Spleen (tissue), 7 donors: ENCODE data around the gene PRR11.

Experiments used
- POLR2A ChIP-seq, 3 donors: fragments of 450-650 bp; IDR thresholded peaks; one replicate each; pipeline ENCODE4 v1.5.1; 2017; ENCODE audit warnings: antibody characterized with exemption in 3 of 3, mild to moderate bottlenecking in 1 of 3
- TF ChIP-seq, protein P1 (sequence below), 11 experiments: fragments of 200-600 bp in 7 of 11; fragments of 450-650 bp in 4 of 11; sonication (generic) in 4 of 11; IDR thresholded peaks in 8 of 11; conservative IDR thresholded peaks in 3 of 11; 1 replicate in 7 of 11; 2 replicates in 4 of 11; pipeline versions ENCODE4 v1.4.0 to v1.8.0; 2016 to 2021; ENCODE audit warnings: antibody characterized with exemption in 11 of 11, inconsistent platforms in 4 of 11, mild to moderate bottlenecking in 1 of 11
- donor health status: DM: no; HTN: no; CAD: no; lungs with moderate emphysema.
- donor health status: DM: no; HTN: no; CAD: no.
- donor health status: DM: no; HTN: no; CAD: no.

DNA sequence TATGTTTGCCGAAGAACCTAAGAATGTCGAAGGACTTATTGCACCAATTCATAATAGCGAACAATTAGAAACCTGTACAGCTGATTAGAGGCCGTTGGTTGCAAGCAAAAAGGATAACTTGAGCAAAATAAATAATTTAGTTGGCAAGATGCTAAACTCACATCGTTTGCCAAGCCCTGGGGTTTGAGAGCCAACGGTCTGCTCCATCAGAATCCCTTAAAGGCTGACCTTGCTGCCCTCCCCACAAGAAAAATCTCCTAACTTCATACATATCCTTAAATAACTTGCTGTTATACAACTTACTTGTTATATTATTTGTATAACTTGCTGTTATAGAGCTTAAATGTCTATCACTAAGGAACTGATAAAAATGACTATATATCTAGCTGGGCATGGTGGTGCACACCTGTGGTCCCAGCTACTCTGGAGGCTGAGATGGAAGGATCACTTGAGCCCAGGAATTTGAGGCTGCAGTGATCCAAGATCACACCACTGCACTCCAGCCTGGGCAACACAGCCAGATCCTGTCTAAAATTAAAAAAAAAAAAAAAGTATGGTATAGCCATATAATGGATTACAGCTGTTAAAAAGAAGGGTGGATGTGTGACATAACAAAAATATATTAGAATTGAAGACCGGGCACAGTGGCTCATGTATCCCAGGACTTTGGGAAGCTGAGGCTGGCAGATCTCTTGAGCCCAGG lies 47.0 kb upstream of the PRR11 start:
- TF ChIP-seq, protein P1, sequence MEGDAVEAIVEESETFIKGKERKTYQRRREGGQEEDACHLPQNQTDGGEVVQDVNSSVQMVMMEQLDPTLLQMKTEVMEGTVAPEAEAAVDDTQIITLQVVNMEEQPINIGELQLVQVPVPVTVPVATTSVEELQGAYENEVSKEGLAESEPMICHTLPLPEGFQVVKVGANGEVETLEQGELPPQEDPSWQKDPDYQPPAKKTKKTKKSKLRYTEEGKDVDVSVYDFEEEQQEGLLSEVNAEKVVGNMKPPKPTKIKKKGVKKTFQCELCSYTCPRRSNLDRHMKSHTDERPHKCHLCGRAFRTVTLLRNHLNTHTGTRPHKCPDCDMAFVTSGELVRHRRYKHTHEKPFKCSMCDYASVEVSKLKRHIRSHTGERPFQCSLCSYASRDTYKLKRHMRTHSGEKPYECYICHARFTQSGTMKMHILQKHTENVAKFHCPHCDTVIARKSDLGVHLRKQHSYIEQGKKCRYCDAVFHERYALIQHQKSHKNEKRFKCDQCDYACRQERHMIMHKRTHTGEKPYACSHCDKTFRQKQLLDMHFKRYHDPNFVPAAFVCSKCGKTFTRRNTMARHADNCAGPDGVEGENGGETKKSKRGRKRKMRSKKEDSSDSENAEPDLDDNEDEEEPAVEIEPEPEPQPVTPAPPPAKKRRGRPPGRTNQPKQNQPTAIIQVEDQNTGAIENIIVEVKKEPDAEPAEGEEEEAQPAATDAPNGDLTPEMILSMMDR (IDR thresholded peaks at IDR 0.05 in 8 of 11, conservative IDR thresholded peaks at IDR 0.05 in 3 of 11) = no peak
- TF ChIP-seq POLR2A (IDR thresholded peaks at IDR 0.05) = no peak
